Fibroblast of lung (primary cell): ENCODE results near the gene MYRFL. TPM values are rescaled to one million over a fixed set of nuclear protein-coding genes. Genes with fewer than 3 reads are reported as not detected.

Experiments used
- DNase-seq, 2 donors: peaks; one replicate each; pipeline versions ENCODE4 v3.0.0 to v3.0.0-alpha.2; 2010; ENCODE audit warnings: low read depth in 2 of 2
- H2AFZ ChIP-seq: 2 replicates; pipeline ENCODE4 v1.5.1; 2012; ENCODE audit warnings: low read length, control low read depth, inconsistent platforms
- H3K27ac ChIP-seq: 2 replicates; pipeline ENCODE4 v1.5.1; 2011; ENCODE audit warnings: low read length, control low read depth; ENCODE audit not compliant: insufficient read depth
- H3K27me3 ChIP-seq: 2 replicates; pipeline ENCODE4 v1.5.1; 2011; ENCODE audit warnings: mild to moderate bottlenecking, low read length; ENCODE audit not compliant: control insufficient read depth, insufficient read depth
- H3K36me3 ChIP-seq: 2 replicates; pipeline ENCODE4 v1.5.1; 2011; ENCODE audit warnings: low read length; ENCODE audit not compliant: control insufficient read depth, insufficient read depth
- H3K4me1 ChIP-seq: 2 replicates; pipeline ENCODE4 v1.5.1; 2011; ENCODE audit warnings: low read length; ENCODE audit not compliant: control insufficient read depth, insufficient read depth; ENCODE audit errors: extremely low read depth
- H3K4me2 ChIP-seq: 2 replicates; pipeline ENCODE4 v1.5.1; 2011; ENCODE audit warnings: low read length, control low read depth; ENCODE audit not compliant: insufficient read depth; ENCODE audit errors: extremely low read depth
- H3K4me3 ChIP-seq, 4 experiments: fragments of 200-600 bp in 1 of 4; sonication (generic) in 1 of 4; replicated peaks in 1 of 4; 2 replicates each; pipeline ENCODE4 v1.5.1; 2011 to 2016; ENCODE audit warnings: low read length in 4 of 4, low read depth in 3 of 4, mild to moderate bottlenecking in 3 of 4, control low read depth in 2 of 4, inconsistent platforms in 1 of 4, mixed read lengths in 1 of 4; ENCODE audit not compliant: insufficient read depth in 1 of 4; ENCODE audit errors: control extremely low read depth in 1 of 4
- H3K79me2 ChIP-seq: 2 replicates; pipeline ENCODE4 v1.5.1; 2012; ENCODE audit warnings: mild to moderate bottlenecking, low read length, inconsistent platforms; ENCODE audit not compliant: control insufficient read depth, insufficient read depth
- H3K9ac ChIP-seq: 2 replicates; pipeline ENCODE4 v1.5.1; 2011; ENCODE audit warnings: mild to moderate bottlenecking, low read length, control low read depth; ENCODE audit not compliant: insufficient read depth
- H3K9me3 ChIP-seq: 2 replicates; pipeline ENCODE4 v1.5.1; 2012; ENCODE audit warnings: low read depth, low read length; ENCODE audit not compliant: control insufficient read depth, insufficient read depth
- H4K20me1 ChIP-seq: 2 replicates; pipeline ENCODE4 v1.5.1; 2011; ENCODE audit warnings: low read length; ENCODE audit not compliant: control insufficient read depth, insufficient read depth; ENCODE audit errors: extremely low read depth
- EZH2 ChIP-seq: IDR thresholded peaks from 2 replicates; pipeline ENCODE4 v1.5.1; 2012; ENCODE audit warnings: low read length, control low read depth, mild to moderate bottlenecking; ENCODE audit errors: missing control alignments
- polyA plus RNA-seq, 2 donors: library from polyadenylated mRNA; depleted of rRNA in 1 of 2; stranded (reverse) in 1 of 2; unstranded in 1 of 2; fragments of >200 nt; gene quantifications; 2 replicates each; pipeline ENCODE4 v1.2.1, GENCODE V29; 2011 to 2012; ENCODE audit warnings: missing spikeins in 1 of 2
- total RNA-seq: library from RNA; depleted of rRNA; stranded (reverse); fragments of >200 nt; gene quantifications from 2 replicates; pipeline ENCODE4 v1.2.1, GENCODE V29; 2014
- TF ChIP-seq, protein P1 (sequence below), 2 donors: IDR thresholded peaks in 1 of 2; conservative IDR thresholded peaks in 1 of 2; 1 replicate in 1 of 2; 2 replicates in 1 of 2; pipeline ENCODE4 v1.5.1; 2011 to 2012; ENCODE audit warnings: low read length in 2 of 2, control low read depth in 1 of 2, inconsistent platforms in 1 of 2, low read depth in 1 of 2, mild to moderate bottlenecking in 1 of 2

MYRFL gene
- total and polyA plus RNA-seq, 2 donors (not counting 1 experiment from before 2014, with no cell fraction given) = not detected

DNA sequence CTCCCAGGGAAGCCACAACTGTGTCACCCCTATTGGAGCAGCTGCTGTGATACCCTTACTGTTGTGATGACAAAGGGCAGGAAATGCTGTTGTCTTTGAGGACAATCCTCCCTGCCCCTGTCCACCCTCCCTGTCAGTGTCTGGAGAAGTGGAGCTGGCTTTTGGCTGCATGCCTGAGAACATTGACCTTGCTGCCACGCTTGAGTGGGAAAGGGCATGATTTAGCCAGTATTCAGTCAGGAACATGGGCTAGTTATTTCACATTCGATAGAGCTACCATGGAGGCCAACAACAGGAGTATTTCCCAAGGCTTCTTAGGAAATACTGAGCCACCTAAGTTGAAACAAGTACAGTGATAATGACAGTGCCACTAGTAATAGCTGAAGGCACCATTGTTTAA lies 59.4 kb downstream of the MYRFL start:
- TF ChIP-seq, protein P1, sequence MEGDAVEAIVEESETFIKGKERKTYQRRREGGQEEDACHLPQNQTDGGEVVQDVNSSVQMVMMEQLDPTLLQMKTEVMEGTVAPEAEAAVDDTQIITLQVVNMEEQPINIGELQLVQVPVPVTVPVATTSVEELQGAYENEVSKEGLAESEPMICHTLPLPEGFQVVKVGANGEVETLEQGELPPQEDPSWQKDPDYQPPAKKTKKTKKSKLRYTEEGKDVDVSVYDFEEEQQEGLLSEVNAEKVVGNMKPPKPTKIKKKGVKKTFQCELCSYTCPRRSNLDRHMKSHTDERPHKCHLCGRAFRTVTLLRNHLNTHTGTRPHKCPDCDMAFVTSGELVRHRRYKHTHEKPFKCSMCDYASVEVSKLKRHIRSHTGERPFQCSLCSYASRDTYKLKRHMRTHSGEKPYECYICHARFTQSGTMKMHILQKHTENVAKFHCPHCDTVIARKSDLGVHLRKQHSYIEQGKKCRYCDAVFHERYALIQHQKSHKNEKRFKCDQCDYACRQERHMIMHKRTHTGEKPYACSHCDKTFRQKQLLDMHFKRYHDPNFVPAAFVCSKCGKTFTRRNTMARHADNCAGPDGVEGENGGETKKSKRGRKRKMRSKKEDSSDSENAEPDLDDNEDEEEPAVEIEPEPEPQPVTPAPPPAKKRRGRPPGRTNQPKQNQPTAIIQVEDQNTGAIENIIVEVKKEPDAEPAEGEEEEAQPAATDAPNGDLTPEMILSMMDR (conservative IDR thresholded peaks at IDR 0.05 in 1 of 2, IDR thresholded peaks at IDR 0.05 in 1 of 2; ENCODE audit: low read depth in 1 of 2, low read length in 2 of 2) = no peak
- TF ChIP-seq EZH2 = no peak
- H3K27me3 ChIP-seq = no peaks in the 10 kb centered on the region
- H3K9ac ChIP-seq = no peak overlapping the region
- H3K27ac ChIP-seq = no peak overlapping the region
- no peak overlapping the region for H3K4me2 ChIP-seq
- H3K36me3 ChIP-seq = no peaks in the 10 kb centered on the region
- no peak overlapping the region for H2AFZ ChIP-seq
- no peaks in the 10 kb centered on the region for H3K4me1 ChIP-seq
- no peaks in the 10 kb centered on the region for H3K79me2 ChIP-seq
- H4K20me1 ChIP-seq = no peaks in the 10 kb centered on the region
- DNase-seq = no peak
- no peaks in the 10 kb centered on the region for H3K9me3 ChIP-seq
- no peak overlapping the region for H3K4me3 ChIP-seq

DNA sequence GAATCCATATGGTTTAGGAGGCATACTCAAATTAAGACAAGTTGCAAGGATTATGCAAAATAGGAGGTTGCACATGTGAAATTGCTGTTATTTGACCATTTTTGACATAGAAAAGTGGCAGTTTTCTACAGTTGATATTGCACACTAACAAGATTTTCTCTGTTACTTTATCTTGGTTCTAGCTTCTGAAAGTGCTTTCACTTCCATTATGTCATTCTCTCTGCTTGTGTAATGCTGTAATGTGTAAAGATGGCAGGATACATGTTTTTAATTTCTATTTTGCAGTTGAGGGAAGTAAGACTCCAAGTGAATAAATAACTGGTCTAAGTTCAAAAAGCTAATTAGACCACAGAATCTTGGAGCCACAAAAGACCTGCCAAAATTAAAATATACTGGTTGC lies 60.6 kb downstream of the MYRFL start:
- Histone ChIP-seq H3K9ac (no peak overlapping the region), H3K9me3 (no peaks in the 10 kb centered on the region), H3K4me1 (no peaks in the 10 kb centered on the region), H3K4me3 (no peak overlapping the region), H2AFZ (no peak overlapping the region), H3K4me2 (no peak overlapping the region), H3K36me3 (no peaks in the 10 kb centered on the region), H3K27me3 (no peaks in the 10 kb centered on the region), H3K79me2 (no peaks in the 10 kb centered on the region), H3K27ac (no peak overlapping the region), H4K20me1 (no peaks in the 10 kb centered on the region)
- no peak for DNase-seq
- no peak for TF ChIP-seq EZH2
- TF ChIP-seq, protein P1 (conservative IDR thresholded peaks at IDR 0.05 in 1 of 2, IDR thresholded peaks at IDR 0.05 in 1 of 2; ENCODE audit: low read depth in 1 of 2, low read length in 2 of 2) = no peak

DNA sequence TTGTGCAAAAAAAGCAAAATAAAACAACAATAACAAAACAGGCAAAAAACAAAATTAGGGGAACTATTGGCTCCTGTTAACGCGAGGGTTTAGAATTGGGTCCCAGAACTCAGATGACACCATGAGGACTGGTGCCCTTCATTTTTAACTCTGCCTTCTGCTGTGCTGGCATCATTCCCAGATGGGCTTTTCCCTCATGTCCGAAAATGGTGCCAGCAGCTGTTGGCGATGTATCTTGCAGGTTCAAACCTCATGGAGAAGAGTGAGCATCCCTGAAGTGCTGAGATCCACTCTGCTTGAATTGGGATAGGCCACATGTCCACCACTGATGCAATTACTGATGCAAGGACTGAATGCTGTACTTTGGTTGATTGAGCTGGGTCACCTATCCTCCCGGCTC lies 61.1 kb downstream of the MYRFL start:
- Histone ChIP-seq H3K4me1 (no peaks in the 10 kb centered on the region), H2AFZ (no peak overlapping the region), H3K4me2 (no peak overlapping the region), H3K36me3 (no peaks in the 10 kb centered on the region), H3K27ac (no peak overlapping the region), H3K4me3 (no peak overlapping the region), H3K27me3 (no peaks in the 10 kb centered on the region), H3K9me3 (no peaks in the 10 kb centered on the region), H3K79me2 (no peaks in the 10 kb centered on the region), H4K20me1 (no peaks in the 10 kb centered on the region), H3K9ac (no peak overlapping the region)
- DNase-seq = no peak
- no peak for TF ChIP-seq EZH2
- TF ChIP-seq, protein P1 (conservative IDR thresholded peaks at IDR 0.05 in 1 of 2, IDR thresholded peaks at IDR 0.05 in 1 of 2; ENCODE audit: low read depth in 1 of 2, low read length in 2 of 2) = no peak
